Ascending aorta (tissue), 2 donors: ENCODE measurements around the gene TSPO. TPM values are rescaled to one million over a fixed set of nuclear protein-coding genes. Genes with fewer than 3 reads are reported as not detected.

ENCODE experiments used
- DNase-seq, 2 donors: peaks; one replicate each; pipeline ENCODE4 v3.0.0-alpha.2; 2019; ENCODE audit warnings: low spot score in 2 of 2
- H3K27ac ChIP-seq, 2 donors: fragments of 200-600 bp; sonication (generic); one replicate each; pipeline ENCODE4 v1.5.1; 2016 to 2017; ENCODE audit warnings: mild to moderate bottlenecking in 1 of 2
- H3K27me3 ChIP-seq: fragments of 200-600 bp; sonication (generic); one replicate; pipeline ENCODE4 v1.5.1; 2017
- H3K36me3 ChIP-seq, 2 donors: fragments of 200-600 bp; sonication (generic); one replicate each; pipeline ENCODE4 v1.5.1; 2016
- H3K4me1 ChIP-seq, 2 donors: fragments of 200-600 bp; sonication (generic); one replicate each; pipeline ENCODE4 v1.5.1; 2016 to 2017; ENCODE audit warnings: mild to moderate bottlenecking in 1 of 2
- H3K4me3 ChIP-seq, 2 donors: fragments of 200-600 bp; sonication (generic); one replicate each; pipeline ENCODE4 v1.5.1; 2016 to 2017; ENCODE audit warnings: mild to moderate bottlenecking in 1 of 2
- H3K9me3 ChIP-seq, 2 donors: fragments of 200-600 bp; sonication (generic); one replicate each; pipeline ENCODE4 v1.5.1; 2016
- CTCF ChIP-seq, 3 experiments: fragments of 200-600 bp in 2 of 3; fragments of 450-650 bp in 1 of 3; sonication (generic) in 2 of 3; IDR thresholded peaks; one replicate each; pipeline ENCODE4 v1.5.1; 2016 to 2019; ENCODE audit warnings: antibody characterized with exemption in 3 of 3, mild to moderate bottlenecking in 1 of 3, moderate library complexity in 1 of 3
- intact Hi-C: fragments of 100-400 bp; cut with DNase I; formaldehyde crosslinking; loops from one replicate; pipeline ENCODE4 v1.15.1; 2023
- total RNA-seq: library from RNA; depleted of rRNA; stranded (reverse); fragments of >200 nt; gene quantifications from one replicate; pipeline ENCODE4 v1.1.0, GENCODE V29; 2016

Gene TSPO
- total RNA-seq, 1 donor from 2014 or later = 961 TPM

GRCh38 chr22:43110444-43110926 is 40.9 kb upstream of the TSPO start, which contains the start of gene BIK:
Gene BIK, plus strand, starts transcription at chr22:43110750. Its CDS starts 13,273 bp downstream, at chr22:43124023.
- Histone ChIP-seq H3K4me1 (peaks cover 10% of the 10 kb centered on the region in 2 donors), H3K9me3 (no peaks in the 10 kb centered on the region), H3K36me3 (no peaks in the 10 kb centered on the region), H3K27ac (no peak within 1 kb of the TSS), H3K27me3 (peaks cover 18% of the 10 kb centered on the region), H3K4me3 (peak within 1 kb of the TSS; percentile 63 to 78)
- DNase-seq = peak in 1 of 2 donors; percentile 72
- intact Hi-C loops = no loop called here
- TF ChIP-seq CTCF (IDR thresholded peaks at IDR 0.05) = peak in 1 of 3 experiments; percentile 13

- Histone ChIP-seq H3K27ac (no peak overlapping the region), H3K4me1 (peaks cover 10% of the 10 kb centered on the region in 2 donors), H3K36me3 (no peaks in the 10 kb centered on the region), H3K9me3 (no peaks in the 10 kb centered on the region), H3K27me3 (peaks cover 18% of the 10 kb centered on the region), H3K4me3 (peak overlapping the region; percentile 63 to 78)
- no peak for TF ChIP-seq CTCF (IDR thresholded peaks at IDR 0.05)
- DNase-seq = no peak
- intact Hi-C loops = no loop called here
Observed at GRCh38 chr22:43110927-43111623, 40.3 kb upstream of the TSPO start.

- DNase-seq = no peak
- H3K9me3 ChIP-seq = no peaks in the 10 kb centered on the region
- TF ChIP-seq CTCF (IDR thresholded peaks at IDR 0.05) = no peak
- H3K36me3 ChIP-seq = no peaks in the 10 kb centered on the region
- peaks cover 18% of the 10 kb centered on the region for H3K27me3 ChIP-seq
- no peak overlapping the region for H3K27ac ChIP-seq
- H3K4me1 ChIP-seq = peaks cover 10% of the 10 kb centered on the region in 2 donors
- intact Hi-C loops = no loop called here
- H3K4me3 ChIP-seq = no peak overlapping the region
Observed at GRCh38 chr22:43113526-43114251, 37.7 kb upstream of the TSPO start.

- Histone ChIP-seq H3K36me3 (no peaks in the 10 kb centered on the region), H3K9me3 (no peaks in the 10 kb centered on the region), H3K4me1 (peaks cover 10% of the 10 kb centered on the region in 2 donors), H3K27me3 (peaks cover 18% of the 10 kb centered on the region), H3K4me3 (no peak overlapping the region), H3K27ac (no peak overlapping the region)
- DNase-seq = no peak
- intact Hi-C loops = no loop called here
- no peak for TF ChIP-seq CTCF (IDR thresholded peaks at IDR 0.05)
Observed at GRCh38 chr22:43114958-43115357, 36.4 kb upstream of the TSPO start.

- peaks cover under 1% of the 10 kb centered on the region for H3K27me3 ChIP-seq
- no peak for TF ChIP-seq CTCF (IDR thresholded peaks at IDR 0.05)
- no peaks in the 10 kb centered on the region for H3K36me3 ChIP-seq
- no peak for DNase-seq
- H3K27ac ChIP-seq = no peak overlapping the region
- H3K9me3 ChIP-seq = no peaks in the 10 kb centered on the region
- intact Hi-C loops = no loop called here
- no peak overlapping the region for H3K4me3 ChIP-seq
- H3K4me1 ChIP-seq = no peaks in the 10 kb centered on the region
Observed at GRCh38 chr22:43116932-43117331, 34.4 kb upstream of the TSPO start.
